K562 (cell line): ENCODE data around the gene SSTR5. TPM values are rescaled to one million over a fixed set of nuclear protein-coding genes. Genes with fewer than 3 reads are reported as not detected.

Experiments
- ATAC-seq: fragments of 200-7000 bp; cut with Tn5 transposase; 3 replicates; pipeline ENCODE4 v1.9.1; 2020; ENCODE audit warnings: moderate library complexity
- BruUV-seq: library from RNA; stranded (reverse); fragments of 400-500 nt; replicated peaks from 2 replicates; lab custom pipeline; 2021; lab: Mats Ljungman, UMichigan
- CTCF ChIA-PET: fragments of 300-600 bp; formaldehyde crosslinking; extraction: SDS; loops from one replicate; lab custom pipeline; 2021; ENCODE audit warnings: low intra/inter-chr PET ratio; lab: Yijun Ruan, JAX
- POLR2A ChIA-PET: fragments of 300-600, 350-650 bp; sonication (Branson Sonifier 250); formaldehyde crosslinking; extraction: SDS; loops from one replicate; lab custom pipeline; 2021; ENCODE audit warnings: antibody characterized with exemption, inconsistent platforms; lab: Yijun Ruan, JAX
- DNase-seq, 4 experiments: peaks; one replicate each; pipeline versions ENCODE4 v3.0.0 to v3.0.0-alpha.2; 2011 to 2018; ENCODE audit warnings: low spot score in 3 of 4, mixed read lengths in 3 of 4; ENCODE audit errors: extremely low read depth in 1 of 4
- FAIRE-seq: peaks from 2 replicates; lab custom pipeline; 2011; peaks lifted over from hg19 to GRCh38; lab: Jason Lieb, UNC
- H2AFZ ChIP-seq: 2 replicates; pipeline ENCODE4 v1.6.0; 2011; ENCODE audit warnings: low read depth, low read length, control low read depth, inconsistent platforms
- H3K27ac ChIP-seq: fragments of 200-600 bp; 3 replicates; pipeline ENCODE4 v1.8.0; 2011; ENCODE audit warnings: low read depth, mild to moderate bottlenecking, control low read depth, inconsistent platforms, low read length, moderate library complexity, mixed read lengths; ENCODE audit errors: extremely low read depth
- H3K27me3 ChIP-seq, 2 experiments: fragments of 300-600 bp in 1 of 2; 2 replicates in 1 of 2; 3 replicates in 1 of 2; pipeline versions ENCODE4 v1.6.0 to v1.8.0; 2011; ENCODE audit warnings: inconsistent platforms in 2 of 2, low read length in 2 of 2, mild to moderate bottlenecking in 1 of 2, mixed read lengths in 1 of 2, moderate library complexity in 1 of 2; ENCODE audit not compliant: control insufficient read depth in 2 of 2, insufficient read depth in 2 of 2
- H3K36me3 ChIP-seq: fragments of 300-600 bp; 3 replicates; pipeline ENCODE4 v1.8.0; 2011; ENCODE audit warnings: mild to moderate bottlenecking, low read length, inconsistent platforms; ENCODE audit not compliant: control insufficient read depth, insufficient read depth
- H3K4me1 ChIP-seq, 2 experiments: fragments of 200-600 bp in 1 of 2; replicated peaks in 1 of 2; 2 replicates in 1 of 2; 3 replicates in 1 of 2; pipeline versions ENCODE4 v1.5.1 to v1.8.0; 2011; ENCODE audit warnings: inconsistent platforms in 2 of 2, low read length in 2 of 2, mild to moderate bottlenecking in 1 of 2, mixed read lengths in 1 of 2, moderate library complexity in 1 of 2; ENCODE audit not compliant: control insufficient read depth in 2 of 2, insufficient read depth in 2 of 2
- H3K4me2 ChIP-seq: 2 replicates; pipeline ENCODE4 v1.6.1; 2011; ENCODE audit warnings: low read length, control low read depth, inconsistent platforms, mixed read lengths; ENCODE audit not compliant: insufficient read depth
- H3K4me3 ChIP-seq: fragments of 200-600 bp; sonication (generic), shearing (Covaris generic); 2 replicates; pipeline ENCODE4 v1.5.1; 2016; ENCODE audit warnings: control low read depth, inconsistent platforms
- H3K79me2 ChIP-seq: fragments of 200-600 bp; 3 replicates; pipeline ENCODE4 v1.8.0; 2011; ENCODE audit warnings: low read length, inconsistent platforms; ENCODE audit not compliant: control insufficient read depth, insufficient read depth
- H3K9ac ChIP-seq, 2 experiments: 2 replicates each; pipeline versions ENCODE4 v1.6.0 to v1.6.1; 2011; ENCODE audit warnings: low read depth in 2 of 2, low read length in 2 of 2, control low read depth in 1 of 2, inconsistent platforms in 1 of 2, mild to moderate bottlenecking in 1 of 2, mixed read lengths in 1 of 2; ENCODE audit not compliant: insufficient read depth in 1 of 2
- H3K9me1 ChIP-seq: one replicate; pipeline ENCODE4 v1.6.0; 2011; ENCODE audit warnings: inconsistent platforms, mild to moderate bottlenecking, low read length, moderate library complexity; ENCODE audit not compliant: control insufficient read depth, insufficient read depth
- H3K9me3 ChIP-seq: replicated peaks from 2 replicates; pipeline ENCODE4 v1.5.1; 2011; ENCODE audit warnings: low read depth, low read length, inconsistent platforms; ENCODE audit not compliant: control insufficient read depth, insufficient read depth
- H4K20me1 ChIP-seq: replicated peaks from 2 replicates; pipeline ENCODE4 v1.6.1; 2011; ENCODE audit warnings: low read length, inconsistent platforms, mixed read lengths; ENCODE audit not compliant: control insufficient read depth, insufficient read depth
- FOXM1 ChIP-seq, 2 experiments: fragments of 450-650 bp in 1 of 2; sonication (generic) in 1 of 2; formaldehyde crosslinking in 1 of 2; IDR thresholded peaks; 2 replicates each; pipeline versions ENCODE4 v1.6.1 to v1.9.0; 2017 to 2022; ENCODE audit warnings: low read depth in 2 of 2, mild to moderate bottlenecking in 2 of 2, missing genetic modification reagents in 1 of 2, moderate library complexity in 1 of 2
- GTF2A2 ChIP-seq: IDR thresholded peaks from 2 replicates; pipeline ENCODE4 v1.6.1; 2016; ENCODE audit warnings: mild to moderate bottlenecking, missing genetic modification characterization, missing compliant biosample characterization
- HNRNPUL1 ChIP-seq: fragments of 200-400 bp; formaldehyde crosslinking; IDR thresholded peaks from 2 replicates; pipeline ENCODE4 v1.6.1; 2017; ENCODE audit warnings: low read length
- NCOR1 ChIP-seq: fragments of 450-650 bp; IDR thresholded peaks from 2 replicates; pipeline ENCODE4 v1.6.1; 2016; ENCODE audit warnings: mild to moderate bottlenecking, moderate library complexity
- SIN3B ChIP-seq: fragments of 450-650 bp; IDR thresholded peaks from 2 replicates; pipeline ENCODE4 v1.6.1; 2017; ENCODE audit warnings: low read depth, mild to moderate bottlenecking, moderate library complexity
- TAF9B ChIP-seq: fragments of 450-650 bp; IDR thresholded peaks from 2 replicates; pipeline ENCODE4 v1.6.1; 2018; ENCODE audit warnings: mild to moderate bottlenecking; ENCODE audit not compliant: partially characterized antibody
- ZBTB8A ChIP-seq: fragments of 450-650 bp; IDR thresholded peaks from 2 replicates; pipeline ENCODE4 v1.6.1; 2018; ENCODE audit warnings: mild to moderate bottlenecking, moderate library complexity; ENCODE audit not compliant: partially characterized antibody
- ZNF280B ChIP-seq: fragments of 250-450 bp; sonication (Bioruptor Pico); IDR thresholded peaks from 2 replicates; pipeline ENCODE4 v1.5.1; 2021; ENCODE audit warnings: mild to moderate bottlenecking
- ZNF589 ChIP-seq: fragments of 200-800 bp; sonication (Bioruptor generic); IDR thresholded peaks from 2 replicates; pipeline ENCODE4 v1.6.1; 2016; ENCODE audit warnings: low read depth, missing genetic modification characterization, missing compliant biosample characterization
- ZNF764 ChIP-seq: fragments of 250-450 bp; sonication (Bioruptor Pico); IDR thresholded peaks from 2 replicates; pipeline ENCODE4 v1.4.0; 2020; ENCODE audit warnings: low read depth, mild to moderate bottlenecking, moderate library complexity
- ZNF766 ChIP-seq: fragments of 200-800 bp; sonication (Bioruptor generic); conservative IDR thresholded peaks from 2 replicates; pipeline ENCODE4 v1.6.1; 2016; ENCODE audit warnings: missing genetic modification characterization, missing compliant biosample characterization
- whole genome bisulfite sequencing: fragments of 100-300 bp; shearing (Covaris generic); methylation state at CpG from one replicate; pipeline ENCODE4 v1.1.6; 2016; ENCODE audit warnings: low coverage, mixed read lengths; ENCODE audit not compliant: insufficient coverage; ENCODE audit errors: missing lambda C conversion rate; 5-methylcytosine and 5-hydroxymethylcytosine counted together
- in situ Hi-C: fragments of 300-500 bp; cut with MboI; formaldehyde crosslinking; loops from 4 replicates; pipeline ENCODE4 v1.15.0; 2018; ENCODE audit warnings: inconsistent platforms, mixed read lengths
- intact Hi-C: fragments of 100-400 bp; cut with micrococcal nuclease; formaldehyde crosslinking; loops from 2 replicates; pipeline ENCODE4 v1.14.2; 2022
- polyA plus RNA-seq, 8 experiments: library from polyadenylated mRNA; depleted of rRNA in 4 of 8; stranded (reverse) in 5 of 8; unstranded in 3 of 8; fragments of >200 nt; fragmentation: Nextera tagmentation in 2 of 8; fragmentation: Illumina TruSeq in 1 of 8; extraction: Ambion mirVana in 2 of 8; extraction: Trizol in 1 of 8; gene quantifications; 2 replicates each; pipeline versions ENCODE4 v1.2.1 to v1.2.3, GENCODE V29; 2011 to 2014; ENCODE audit warnings: inconsistent platforms in 1 of 8, missing spikeins in 1 of 8
- total RNA-seq, 7 experiments: library from RNA; depleted of rRNA in 6 of 7; stranded (reverse); fragments of >200 nt in 6 of 7; fragmentation: Illumina TruSeq in 2 of 7; extraction: Trizol in 2 of 7; gene quantifications; 2 replicates each; pipeline versions ENCODE4 v1.2.1 to v1.2.3, GENCODE V29; 2011 to 2021; ENCODE audit warnings: low replicate concordance in 1 of 7

The SSTR5 gene
- total and polyA plus RNA-seq, 9 of the 15 experiments (the other 6 are each of a cell fraction or from before 2014, with no cell fraction given), result not detected

- H3K9me1 ChIP-seq, result no peaks in the 10 kb centered on the region
- no peaks in the 10 kb centered on the region for H3K79me2 ChIP-seq
- no peak for DNase-seq
- H3K4me1 ChIP-seq, result peaks cover 0 to 51% of the 10 kb centered on the region in 2 experiments; a peak in 2 of 5 replicates
- no peak for ATAC-seq
- H3K9me3 ChIP-seq, result no peaks in the 10 kb centered on the region
- no peak overlapping the region for H2AFZ ChIP-seq
- no peak overlapping the region for H3K4me2 ChIP-seq
- H3K4me3 ChIP-seq, result no peak overlapping the region
- in situ Hi-C loops (no loop called here), intact Hi-C loops (no loop called here)
- TF ChIP-seq GTF2A2 (tag) (no peak), ZNF589 (CRISPR knock-in tag) (no peak), NCOR1 (no peak), ZNF280B (CRISPR knock-in tag) (no peak), TAF9B (no peak), HNRNPUL1 (no peak), ZBTB8A (no peak), SIN3B (no peak), ZNF766 (CRISPR knock-in tag) (no peak), ZNF764 (CRISPR knock-in tag) (no peak), FOXM1 (IDR thresholded peaks at IDR 0.05; ENCODE audit: low read depth) (no peak), FOXM1 (CRISPR knock-in tag; IDR thresholded peaks at IDR 0.05; ENCODE audit: low read depth) (no peak)
- no peaks in the 10 kb centered on the region for H3K36me3 ChIP-seq
- H3K9ac ChIP-seq, result no peak overlapping the region
- no peak for FAIRE-seq
- H4K20me1 ChIP-seq, result peaks cover 7% of the 10 kb centered on the region; the same call in 1 of the 2 replicates
- H3K27ac ChIP-seq, result no peak overlapping the region
- CTCF ChIA-PET, result no interaction called here
- peaks cover 22 to 52% of the 10 kb centered on the region in 2 experiments for H3K27me3 ChIP-seq
- 3% methylated on average over 24 of the region's 24 CpGs for WGBS
- BruUV-seq, result no TSS peak
- POLR2A ChIA-PET, result no interaction called here
Measured at GRCh38 chr16:1066584-1067172, 5.9 kb upstream of the SSTR5 start.
